GM19099 (cell line): ENCODE measurements around the gene CDH12.

ENCODE experiments used
- POLR2A ChIP-seq: IDR thresholded peaks from 3 replicates; pipeline ENCODE4 v1.6.1; 2011; ENCODE audit warnings: low read depth; ENCODE audit not compliant: insufficient read length; ENCODE audit errors: extremely low read depth

The CDH12 gene

DNA sequence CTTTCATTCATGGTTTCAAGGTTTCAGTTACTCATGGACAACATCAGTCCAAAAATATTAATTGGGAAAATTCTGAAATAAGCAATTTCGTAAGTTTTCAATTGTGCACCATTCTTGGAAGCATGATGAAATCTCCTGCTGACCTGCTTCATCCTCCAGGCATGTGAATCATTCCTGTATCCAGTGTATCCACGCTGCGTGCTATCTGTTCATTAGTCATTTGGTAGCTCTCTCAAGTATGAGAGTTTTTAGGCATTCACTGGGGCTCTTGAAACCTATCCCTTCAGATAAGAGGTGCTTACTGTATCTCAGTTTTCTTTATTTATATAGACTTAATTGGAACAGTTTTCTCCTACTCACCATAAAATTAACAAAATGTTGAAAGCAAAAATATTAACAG lies 293.0 kb downstream of the CDH12 start:
- no peak for TF ChIP-seq POLR2A

GRCh38 chr5:22557251-22557650 lies 295.9 kb downstream of the CDH12 start:
- no peak for TF ChIP-seq POLR2A

DNA sequence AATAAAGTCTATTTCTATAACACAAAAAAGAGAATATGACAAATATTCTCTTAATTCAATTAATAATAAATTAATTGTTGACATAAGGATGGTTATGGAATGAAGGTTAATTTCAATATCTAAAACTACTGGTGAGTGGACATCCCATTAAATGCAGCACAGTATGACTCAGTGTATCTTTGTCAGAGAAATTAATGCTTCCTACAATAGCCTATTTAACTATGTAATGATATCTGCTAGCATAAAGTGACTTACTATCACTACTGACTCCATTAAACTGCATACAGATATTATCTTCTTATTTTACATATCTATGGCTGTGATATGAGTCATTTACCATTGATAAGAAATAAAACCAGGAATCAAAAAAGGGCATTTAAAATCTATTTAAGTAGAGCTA lies 298.7 kb downstream of the CDH12 start:
- TF ChIP-seq POLR2A: no peak

- no peak for TF ChIP-seq POLR2A
These were observed 303.1 kb downstream of the CDH12 start for GRCh38 chr5:22549876-22550671.

DNA sequence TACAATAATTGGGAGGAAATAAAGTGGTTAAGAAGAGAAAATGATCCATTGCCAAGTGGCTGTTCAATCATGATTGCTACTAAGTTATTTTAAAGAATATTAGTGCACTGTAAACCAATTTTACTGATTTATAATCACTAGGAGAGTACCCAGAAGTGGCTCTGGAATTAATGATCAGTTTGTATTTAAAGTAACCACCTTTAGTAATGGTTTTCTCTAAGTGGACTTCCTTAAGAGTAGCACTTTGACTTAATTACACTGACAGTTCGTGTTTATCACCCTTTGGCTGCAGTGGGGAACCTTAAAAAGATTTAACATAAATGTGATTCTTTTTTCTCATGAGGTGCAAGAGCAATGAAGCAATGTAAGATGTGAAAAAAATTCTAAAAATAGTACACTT lies 310.8 kb downstream of the CDH12 start:
- no peak for TF ChIP-seq POLR2A

DNA sequence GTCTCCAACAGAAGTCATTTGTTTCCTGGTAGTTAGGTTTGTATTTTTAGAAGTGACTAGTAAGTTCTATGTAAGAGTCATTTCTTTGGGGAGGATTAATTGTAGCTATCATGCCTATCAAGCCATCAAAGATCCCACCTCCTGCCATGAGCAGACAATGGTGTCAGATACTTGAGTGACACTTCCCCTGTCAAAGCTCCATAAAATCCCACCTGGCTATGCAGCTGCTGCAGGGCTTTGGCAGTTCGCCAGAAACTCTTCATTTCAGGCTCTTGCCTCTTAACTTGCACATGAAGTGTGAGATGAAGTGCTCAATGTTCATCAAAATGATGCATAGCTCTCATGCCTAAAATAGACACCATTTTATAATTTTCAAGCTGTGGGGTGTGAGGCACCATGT lies 312.1 kb downstream of the CDH12 start:
- TF ChIP-seq POLR2A: no peak

- TF ChIP-seq POLR2A: no peak
These were observed 313.4 kb downstream of the CDH12 start for GRCh38 chr5:22539762-22540161.

GRCh38 chr5:22531986-22532385 lies 321.2 kb downstream of the CDH12 start:
- TF ChIP-seq POLR2A: no peak

DNA sequence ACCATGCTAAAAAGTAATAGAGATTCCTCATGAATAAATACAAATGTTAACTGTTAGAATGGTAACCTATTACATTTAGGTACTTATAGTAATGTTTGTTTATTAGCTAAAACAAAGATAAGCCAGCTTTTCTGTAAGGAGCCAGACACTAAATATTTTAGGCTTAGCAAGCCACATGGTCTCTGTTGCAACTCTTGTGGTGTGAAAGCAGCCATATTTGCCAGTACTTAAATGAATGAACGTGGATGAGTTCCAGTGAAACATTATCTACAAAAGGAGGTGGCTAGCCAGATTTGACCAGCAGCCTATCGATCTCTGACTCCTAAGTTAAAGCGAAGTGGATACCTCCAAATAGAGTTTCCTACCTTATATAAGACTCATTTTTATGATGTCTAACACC lies 331.6 kb downstream of the CDH12 start:
- TF ChIP-seq POLR2A: no peak

GRCh38 chr5:22514231-22514630 lies 338.9 kb downstream of the CDH12 start:
- TF ChIP-seq POLR2A: no peak

- TF ChIP-seq POLR2A: no peak
These were observed 347.3 kb downstream of the CDH12 start for GRCh38 chr5:22505891-22506290.

DNA sequence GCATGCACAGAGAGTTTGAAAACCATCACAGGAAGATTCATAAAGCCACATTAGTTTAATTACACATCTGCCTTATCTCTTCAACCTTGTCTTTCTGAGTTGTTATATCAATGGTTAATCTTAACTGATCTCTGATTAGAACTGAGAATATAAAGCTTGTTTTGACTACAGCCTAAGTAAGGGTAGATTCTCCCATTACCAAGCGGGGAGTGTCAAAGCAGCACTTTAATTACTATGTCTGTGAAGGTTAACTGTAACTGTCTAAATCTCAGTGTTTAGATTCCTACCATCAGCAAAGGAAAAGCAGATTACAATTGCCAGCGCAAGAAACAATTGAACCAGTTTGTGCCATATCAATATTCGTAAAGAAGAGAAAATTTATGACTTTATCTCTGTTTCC lies 348.7 kb downstream of the CDH12 start:
- TF ChIP-seq POLR2A: no peak

GRCh38 chr5:22500556-22500955 lies 352.6 kb downstream of the CDH12 start:
- no peak for TF ChIP-seq POLR2A

GRCh38 chr5:22496666-22497065 lies 356.5 kb downstream of the CDH12 start:
- TF ChIP-seq POLR2A: no peak

DNA sequence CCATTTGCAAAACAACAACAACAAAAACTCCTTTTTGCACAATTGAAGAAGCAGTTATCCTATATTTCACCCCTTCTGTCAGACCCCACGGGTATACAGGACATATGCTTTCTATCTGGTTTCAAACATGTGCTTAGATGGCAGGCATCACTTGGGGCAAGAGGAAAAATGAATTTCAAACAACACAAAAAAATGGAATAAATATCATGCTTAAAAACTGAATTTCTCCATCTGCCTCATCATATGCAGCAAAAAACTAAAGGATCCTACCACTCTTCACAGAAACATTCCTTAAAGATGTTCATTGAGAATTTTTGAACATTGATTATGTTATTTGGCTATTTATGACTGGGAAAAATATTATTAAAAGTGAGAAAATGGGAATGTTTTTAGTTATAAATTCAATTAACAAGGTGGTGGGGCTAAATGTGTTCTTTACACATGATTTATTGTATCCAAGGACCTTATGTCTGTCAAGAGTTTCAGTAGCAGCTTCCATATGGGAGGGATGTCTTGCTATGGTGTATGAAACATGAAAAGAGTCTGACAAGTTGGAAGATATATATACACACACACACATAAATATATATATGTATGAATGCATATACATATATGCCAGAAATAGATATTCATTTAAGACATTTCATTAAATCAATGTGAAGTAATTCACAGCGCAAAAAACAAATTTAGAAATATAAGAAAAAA lies 358.0 kb downstream of the CDH12 start:
- no peak for TF ChIP-seq POLR2A

DNA sequence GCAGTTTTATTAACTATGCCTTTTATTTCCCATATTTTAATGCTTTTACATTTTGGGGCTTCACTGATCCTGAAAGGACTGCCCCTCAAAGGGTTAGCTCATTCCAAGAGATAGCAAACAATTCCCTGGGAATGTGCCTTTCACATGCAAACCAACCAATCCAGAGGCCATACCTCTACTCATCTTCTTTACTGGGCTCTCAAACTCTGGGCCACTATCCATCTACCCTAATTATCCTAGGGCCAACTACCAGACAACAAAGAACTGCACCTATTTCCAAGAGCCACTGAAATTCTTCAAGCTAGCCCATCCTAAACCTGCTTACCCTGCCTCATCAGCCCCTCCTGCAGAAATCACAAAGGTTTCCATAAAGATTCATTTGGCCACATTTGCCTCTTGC lies 364.7 kb downstream of the CDH12 start:
- TF ChIP-seq POLR2A: no peak
